CD14-positive monocyte (primary cell): ENCODE results near the gene FAU. TPM values are rescaled to one million over a fixed set of nuclear protein-coding genes. Genes with fewer than 3 reads are reported as not detected.

Experiments
- DNase-seq, 3 donors: peaks; one replicate each; pipeline ENCODE4 v3.0.0-alpha.2; 2011 to 2022
- H2AFZ ChIP-seq: 2 replicates; pipeline ENCODE4 v1.6.0; 2012; ENCODE audit warnings: mild to moderate bottlenecking, low read depth, low read length, inconsistent platforms; ENCODE audit not compliant: insufficient read depth, poor library complexity, severe bottlenecking
- H3K27ac ChIP-seq, 2 donors: 1 replicate in 1 of 2; 2 replicates in 1 of 2; pipeline ENCODE4 v1.5.1; 2012 to 2013; ENCODE audit warnings: low read length in 2 of 2, control low read depth in 1 of 2, inconsistent platforms in 1 of 2, low read depth in 1 of 2, mild to moderate bottlenecking in 1 of 2
- H3K27me3 ChIP-seq, 2 donors: one replicate each; pipeline versions ENCODE4 v1.6.0 to v1.6.1; 2011 to 2013; ENCODE audit warnings: low read length in 2 of 2; ENCODE audit not compliant: control insufficient read depth in 2 of 2, insufficient read depth in 2 of 2
- H3K36me3 ChIP-seq, 2 donors: replicated peaks in 1 of 2; 1 replicate in 1 of 2; 2 replicates in 1 of 2; pipeline versions ENCODE4 v1.5.1 to v1.6.1; 2012 to 2013; ENCODE audit warnings: low read length in 2 of 2, control low read depth in 1 of 2, inconsistent platforms in 1 of 2, mild to moderate bottlenecking in 1 of 2; ENCODE audit not compliant: insufficient read depth in 2 of 2, control insufficient read depth in 1 of 2
- H3K4me1 ChIP-seq, 2 donors: 1 replicate in 1 of 2; 2 replicates in 1 of 2; pipeline versions ENCODE4 v1.5.1 to v1.6.1; 2012 to 2013; ENCODE audit warnings: low read length in 2 of 2, control low read depth in 1 of 2, inconsistent platforms in 1 of 2, mild to moderate bottlenecking in 1 of 2, moderate library complexity in 1 of 2; ENCODE audit not compliant: insufficient read depth in 2 of 2, control insufficient read depth in 1 of 2
- H3K4me2 ChIP-seq: replicated peaks from 2 replicates; pipeline ENCODE3; 2012; ENCODE audit warnings: low read length, moderate library complexity, mild to moderate bottlenecking; ENCODE audit not compliant: poor library complexity, severe bottlenecking; ENCODE audit errors: extremely low read depth
- H3K4me3 ChIP-seq, 3 experiments: fragments of 200-600 bp in 1 of 3; sonication (generic) in 1 of 3; replicated peaks in 1 of 3; 1 replicate in 2 of 3; 2 replicates in 1 of 3; pipeline ENCODE4 v1.5.1; 2011 to 2013; ENCODE audit warnings: low read length in 3 of 3, mild to moderate bottlenecking in 3 of 3, control low read depth in 2 of 3, low read depth in 2 of 3, inconsistent platforms in 1 of 3, moderate library complexity in 1 of 3
- H3K79me2 ChIP-seq: 2 replicates; pipeline ENCODE4 v1.6.0; 2012; ENCODE audit warnings: mild to moderate bottlenecking, control low read depth, inconsistent platforms, low read length, moderate library complexity; ENCODE audit not compliant: insufficient read depth
- H3K9ac ChIP-seq: 2 replicates; pipeline ENCODE4 v1.6.0; 2017; ENCODE audit warnings: low read length, mild to moderate bottlenecking; ENCODE audit not compliant: insufficient read depth, poor library complexity, severe bottlenecking
- H3K9me3 ChIP-seq, 2 donors: replicated peaks in 1 of 2; 1 replicate in 1 of 2; 2 replicates in 1 of 2; pipeline versions ENCODE4 v1.5.1 to v1.6.1; 2012 to 2013; ENCODE audit warnings: low read length in 2 of 2, control low read depth in 1 of 2; ENCODE audit not compliant: control insufficient read depth in 1 of 2, insufficient read depth in 1 of 2
- H4K20me1 ChIP-seq: 2 replicates; pipeline ENCODE4 v1.6.0; 2012; ENCODE audit warnings: mild to moderate bottlenecking, low read length, control low read depth, moderate library complexity; ENCODE audit not compliant: insufficient read depth
- H3K27ac Mint-ChIP-seq, 7 donors: one replicate each; pipeline ENCODE4 v1.8.0; 2020; ENCODE audit warnings: mild to moderate bottlenecking in 7 of 7, mixed read lengths in 7 of 7, moderate library complexity in 6 of 7, inconsistent platforms in 2 of 7
- H3K27me3 Mint-ChIP-seq, 3 donors: one replicate each; pipeline ENCODE4 v1.8.0; 2021 to 2022; ENCODE audit warnings: low read depth in 3 of 3, mild to moderate bottlenecking in 3 of 3, mixed read lengths in 3 of 3, moderate library complexity in 3 of 3, inconsistent platforms in 1 of 3
- H3K36me3 Mint-ChIP-seq, 2 donors: one replicate each; pipeline ENCODE4 v1.8.0; 2020; ENCODE audit warnings: mixed read lengths in 2 of 2, inconsistent platforms in 1 of 2, mild to moderate bottlenecking in 1 of 2
- H3K4me1 Mint-ChIP-seq: one replicate; pipeline ENCODE4 v1.8.0; 2020; ENCODE audit warnings: mild to moderate bottlenecking, mixed read lengths
- H3K4me3 Mint-ChIP-seq, 2 donors: one replicate each; pipeline ENCODE4 v1.8.0; 2020; ENCODE audit warnings: mild to moderate bottlenecking in 2 of 2, mixed read lengths in 2 of 2, moderate library complexity in 1 of 2
- H3K9me3 Mint-ChIP-seq, 7 donors: one replicate each; pipeline ENCODE4 v1.8.0; 2020 to 2022; ENCODE audit warnings: mixed read lengths in 7 of 7, mild to moderate bottlenecking in 6 of 7, moderate library complexity in 6 of 7, inconsistent platforms in 2 of 7
- WGBS: methylation state at CpG from one replicate; pipeline ENCODE4 v1.1.5; 2013; ENCODE audit warnings: missing lambda C conversion rate; ENCODE audit not compliant: insufficient coverage; 5-methylcytosine and 5-hydroxymethylcytosine counted together
- intact Hi-C, 2 donors: fragments of 100-400 bp; cut with micrococcal nuclease; formaldehyde crosslinking; loops; one replicate each; pipeline versions ENCODE4 v1.15.0 to v1.15.1; 2023
- polyA plus RNA-seq, 3 donors: library from polyadenylated mRNA; depleted of rRNA in 1 of 3; unstranded in 2 of 3; stranded (reverse) in 1 of 3; fragments of 300-500 nt in 2 of 3; fragments of >200 nt in 1 of 3; fragmentation: Illumina TruSeq in 2 of 3; gene quantifications; 1 replicate in 2 of 3; 2 replicates in 1 of 3; pipeline ENCODE4 v1.2.3, GENCODE V29; 2012 to 2021
- TF ChIP-seq, protein P1 (sequence below): fragments of 200-600 bp; IDR thresholded peaks from one replicate; pipeline ENCODE4 v1.8.0; 2022; ENCODE audit warnings: antibody characterized with exemption, mild to moderate bottlenecking

The FAU gene
- polyA plus RNA-seq, 3 donors, result 668 to 818 (median 799) TPM

DNA sequence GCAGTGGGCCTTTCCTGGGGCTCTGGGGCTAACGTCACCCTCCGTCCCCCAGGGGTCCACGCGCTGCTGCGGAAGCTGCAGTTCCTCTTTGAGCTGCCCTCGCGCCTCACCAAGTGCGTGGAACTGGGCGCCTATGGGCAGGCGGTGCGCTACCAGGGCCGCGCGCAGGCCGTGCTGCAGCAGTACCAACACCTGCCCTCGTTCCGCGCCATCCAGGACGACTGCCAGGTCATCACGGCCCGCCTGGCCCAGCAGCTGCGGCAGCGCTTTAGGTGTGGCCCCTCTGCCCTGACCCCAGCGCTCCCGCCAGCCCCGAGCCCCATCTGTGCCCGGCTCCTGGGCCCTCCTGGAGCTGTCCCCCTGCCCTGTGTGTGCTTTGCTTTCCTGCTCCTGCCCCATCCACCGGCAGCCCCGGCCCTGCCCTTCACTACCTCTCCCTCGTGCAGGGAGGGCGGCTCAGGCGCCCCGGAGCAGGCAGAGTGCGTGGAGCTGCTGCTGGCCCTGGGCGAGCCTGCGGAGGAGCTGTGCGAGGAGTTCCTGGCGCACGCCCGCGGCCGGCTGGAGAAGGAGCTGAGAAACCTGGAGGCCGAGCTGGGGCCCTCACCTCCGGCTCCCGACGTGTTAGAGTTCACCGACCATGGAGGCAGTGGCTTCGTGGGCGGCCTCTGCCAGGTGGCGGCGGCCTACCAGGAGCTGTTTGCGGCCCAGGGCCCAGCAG is 14.0 kb downstream of the FAU start:
- H3K79me2 ChIP-seq, result no peaks in the 10 kb centered on the region
- Mint-ChIP-seq H3K9me3 (no peaks in the 10 kb centered on the region), H3K4me3 (no peak overlapping the region), H3K4me1 (peaks cover 24% of the 10 kb centered on the region), H3K36me3 (peaks cover 34 to 50% of the 10 kb centered on the region in 2 donors), H3K27me3 (peaks cover 1 to 10% (median 2%) of the 10 kb centered on the region in 3 donors), H3K27ac (no peak overlapping the region)
- peaks cover 0 to 4% of the 10 kb centered on the region in 2 donors for H3K27me3 ChIP-seq
- intact Hi-C loops, result no loop called here
- H3K4me3 ChIP-seq, result no peak overlapping the region
- DNase-seq, result peak in 1 of 3 donors; percentile 5
- H4K20me1 ChIP-seq, result peaks cover 18% of the 10 kb centered on the region
- no peak overlapping the region for H3K9ac ChIP-seq
- TF ChIP-seq, protein P1, sequence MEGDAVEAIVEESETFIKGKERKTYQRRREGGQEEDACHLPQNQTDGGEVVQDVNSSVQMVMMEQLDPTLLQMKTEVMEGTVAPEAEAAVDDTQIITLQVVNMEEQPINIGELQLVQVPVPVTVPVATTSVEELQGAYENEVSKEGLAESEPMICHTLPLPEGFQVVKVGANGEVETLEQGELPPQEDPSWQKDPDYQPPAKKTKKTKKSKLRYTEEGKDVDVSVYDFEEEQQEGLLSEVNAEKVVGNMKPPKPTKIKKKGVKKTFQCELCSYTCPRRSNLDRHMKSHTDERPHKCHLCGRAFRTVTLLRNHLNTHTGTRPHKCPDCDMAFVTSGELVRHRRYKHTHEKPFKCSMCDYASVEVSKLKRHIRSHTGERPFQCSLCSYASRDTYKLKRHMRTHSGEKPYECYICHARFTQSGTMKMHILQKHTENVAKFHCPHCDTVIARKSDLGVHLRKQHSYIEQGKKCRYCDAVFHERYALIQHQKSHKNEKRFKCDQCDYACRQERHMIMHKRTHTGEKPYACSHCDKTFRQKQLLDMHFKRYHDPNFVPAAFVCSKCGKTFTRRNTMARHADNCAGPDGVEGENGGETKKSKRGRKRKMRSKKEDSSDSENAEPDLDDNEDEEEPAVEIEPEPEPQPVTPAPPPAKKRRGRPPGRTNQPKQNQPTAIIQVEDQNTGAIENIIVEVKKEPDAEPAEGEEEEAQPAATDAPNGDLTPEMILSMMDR, result no peak
- H3K9me3 ChIP-seq, result no peaks in the 10 kb centered on the region
- H3K27ac ChIP-seq, result no peak overlapping the region
- peaks cover 26 to 67% of the 10 kb centered on the region in 2 donors for H3K36me3 ChIP-seq
- peaks cover 24 to 27% of the 10 kb centered on the region in 2 donors for H3K4me1 ChIP-seq
- H3K4me2 ChIP-seq, result no peak overlapping the region
- WGBS, result 97% methylated on average over 52 of the region's 52 CpGs
- H2AFZ ChIP-seq, result no peak overlapping the region

DNA sequence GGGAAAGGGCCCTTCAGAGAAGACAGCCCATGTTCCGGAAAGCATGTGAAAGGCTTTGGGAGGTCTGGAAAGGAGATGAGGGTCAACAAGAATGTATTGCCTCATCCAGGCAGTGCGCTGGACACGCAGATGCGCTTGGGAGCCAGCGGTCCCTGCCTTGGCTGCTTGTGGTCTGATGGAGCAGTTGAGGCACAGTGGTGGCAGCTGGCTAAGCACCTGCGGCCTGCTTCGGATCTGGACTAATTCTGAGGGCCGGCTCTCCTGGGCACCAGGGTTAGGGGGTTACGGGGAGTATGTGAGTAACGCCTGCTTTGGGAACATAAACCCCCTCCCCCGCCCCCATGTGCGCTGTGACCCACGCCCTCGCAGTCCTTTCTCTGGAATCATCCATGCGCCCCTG is 14.9 kb downstream of the FAU start:
- H3K27me3 Mint-ChIP-seq, result peaks cover 0 to 5% (median 2%) of the 10 kb centered on the region in 3 donors
- peaks cover 35 to 51% of the 10 kb centered on the region in 2 donors for H3K36me3 Mint-ChIP-seq
- H3K9me3 Mint-ChIP-seq, result no peaks in the 10 kb centered on the region
- H3K27ac Mint-ChIP-seq, result no peak overlapping the region
- no peak overlapping the region for H3K9ac ChIP-seq
- no peak overlapping the region for H3K4me3 Mint-ChIP-seq
- no peak overlapping the region for H3K4me3 ChIP-seq
- peaks cover 17 to 19% of the 10 kb centered on the region in 2 donors for H3K4me1 ChIP-seq
- H3K27ac ChIP-seq, result no peak overlapping the region
- intact Hi-C loops, result no loop called here
- 99% methylated on average over 8 of the region's 15 CpGs for WGBS
- TF ChIP-seq, protein P1, result no peak
- peaks cover 28 to 75% of the 10 kb centered on the region in 2 donors for H3K36me3 ChIP-seq
- H3K4me1 Mint-ChIP-seq, result peaks cover 20% of the 10 kb centered on the region
- H3K27me3 ChIP-seq, result no peaks in the 10 kb centered on the region
- DNase-seq, result no peak
- no peaks in the 10 kb centered on the region for H3K9me3 ChIP-seq
- no peak overlapping the region for H2AFZ ChIP-seq
- H4K20me1 ChIP-seq, result peaks cover 15% of the 10 kb centered on the region
- H3K4me2 ChIP-seq, result no peak overlapping the region
- H3K79me2 ChIP-seq, result peaks cover 2% of the 10 kb centered on the region
